Measurements from ENCODE around the gene CCDC77.

- TF ChIP-seq CTCF (conservative IDR thresholded peaks at IDR 0.05; ENCODE audit: low read depth in 2 of 2) = no peak
- no peak for TF ChIP-seq ETS1 (IDR thresholded peaks at IDR 0.05)
- TF ChIP-seq POLR2AphosphoS5 (IDR thresholded peaks at IDR 0.05; ENCODE audit: low read depth) = no peak
- TF ChIP-seq EZH2phosphoT487 (IDR thresholded peaks at IDR 0.05; ENCODE audit: unreplicated experiment) = no peak
- TF ChIP-seq EZH2 (IDR thresholded peaks at IDR 0.05; ENCODE audit: low read depth, unreplicated experiment) = no peak
- TF ChIP-seq REST (IDR thresholded peaks at IDR 0.05; ENCODE audit: unreplicated experiment) = no peak
- no peak for TF ChIP-seq CREB1 (CRISPR knock-in tag; IDR thresholded peaks at IDR 0.05; ENCODE audit: low read depth)
- no peak for TF ChIP-seq ZNF114 (CRISPR knock-in tag; IDR thresholded peaks at IDR 0.05)
- no peak for TF ChIP-seq JUNB (IDR thresholded peaks at IDR 0.05; ENCODE audit: unreplicated experiment)
- no peak for TF ChIP-seq ZNF331 (CRISPR knock-in tag; IDR thresholded peaks at IDR 0.05; ENCODE audit: low read depth)
- TF ChIP-seq ZNF462 (CRISPR knock-in tag; IDR thresholded peaks at IDR 0.05) = no peak
- no peak for TF ChIP-seq NANOG (IDR thresholded peaks at IDR 0.05; ENCODE audit: borderline replicate concordance)
- no peak for TF ChIP-seq STAT1 (IDR thresholded peaks at IDR 0.05; ENCODE audit: unreplicated experiment)
Measured at GRCh38 chr12:449203-449602, 47.8 kb downstream of the CCDC77 start.

Data from GM23338 (cell line).